Stimulated activated CD8-positive, alpha-beta memory T cell treated with anti-CD3 and anti-CD28 coated beads, Interleukin-12 subunit alpha, Interleukin-12 subunit beta, amount 100 ng/mL, for 24 hours (primary cell): ENCODE data around the gene ADAMTSL2.

Experiments
- DNase-seq: peaks from one replicate; pipeline ENCODE4 v3.0.0-alpha.2; 2020; ENCODE audit errors: extremely low read depth

ADAMTSL2 gene

DNA sequence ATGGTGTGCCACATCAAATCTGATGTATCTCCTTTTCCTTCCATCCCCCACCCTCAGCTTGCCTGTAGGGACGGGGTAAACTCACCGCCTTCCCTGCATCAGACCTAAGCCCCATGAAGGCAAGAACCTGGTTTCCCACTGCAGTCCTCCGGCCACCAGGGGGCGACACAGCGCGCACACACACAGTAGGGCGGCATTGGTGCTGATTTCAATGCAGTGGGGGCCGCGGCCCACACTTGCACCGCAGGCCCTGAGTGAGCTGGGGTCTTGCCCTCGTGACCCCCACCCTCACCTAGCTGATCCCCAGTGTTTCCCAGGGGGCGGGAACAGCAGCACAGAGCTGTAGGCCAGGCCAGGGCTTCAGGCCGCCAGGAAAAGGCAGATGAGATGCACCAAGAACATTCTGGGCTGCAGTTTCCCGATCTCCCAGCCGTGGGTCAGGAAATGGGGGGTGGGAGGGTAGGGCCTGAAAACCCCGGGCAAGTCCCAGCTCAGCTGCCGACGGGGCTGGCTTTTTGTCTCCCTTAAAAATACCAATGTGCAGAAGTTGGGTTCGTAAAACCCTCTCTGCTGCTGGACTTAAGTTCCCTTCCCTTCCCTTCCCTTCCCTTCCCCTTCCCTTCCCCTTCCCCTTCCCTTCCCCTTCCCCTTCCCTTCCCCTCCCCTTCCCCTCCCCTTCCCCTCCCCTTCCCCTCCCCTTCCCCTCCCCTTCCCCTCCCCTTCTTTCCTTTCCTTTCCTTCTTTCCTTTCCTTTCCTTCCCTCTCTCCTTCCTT is 55.1 kb downstream of the ADAMTSL2 start:
- DNase-seq: no peak

- DNase-seq: no peak
Observed at GRCh38 chr9:133590231-133590855, 55.8 kb downstream of the ADAMTSL2 start.

DNA sequence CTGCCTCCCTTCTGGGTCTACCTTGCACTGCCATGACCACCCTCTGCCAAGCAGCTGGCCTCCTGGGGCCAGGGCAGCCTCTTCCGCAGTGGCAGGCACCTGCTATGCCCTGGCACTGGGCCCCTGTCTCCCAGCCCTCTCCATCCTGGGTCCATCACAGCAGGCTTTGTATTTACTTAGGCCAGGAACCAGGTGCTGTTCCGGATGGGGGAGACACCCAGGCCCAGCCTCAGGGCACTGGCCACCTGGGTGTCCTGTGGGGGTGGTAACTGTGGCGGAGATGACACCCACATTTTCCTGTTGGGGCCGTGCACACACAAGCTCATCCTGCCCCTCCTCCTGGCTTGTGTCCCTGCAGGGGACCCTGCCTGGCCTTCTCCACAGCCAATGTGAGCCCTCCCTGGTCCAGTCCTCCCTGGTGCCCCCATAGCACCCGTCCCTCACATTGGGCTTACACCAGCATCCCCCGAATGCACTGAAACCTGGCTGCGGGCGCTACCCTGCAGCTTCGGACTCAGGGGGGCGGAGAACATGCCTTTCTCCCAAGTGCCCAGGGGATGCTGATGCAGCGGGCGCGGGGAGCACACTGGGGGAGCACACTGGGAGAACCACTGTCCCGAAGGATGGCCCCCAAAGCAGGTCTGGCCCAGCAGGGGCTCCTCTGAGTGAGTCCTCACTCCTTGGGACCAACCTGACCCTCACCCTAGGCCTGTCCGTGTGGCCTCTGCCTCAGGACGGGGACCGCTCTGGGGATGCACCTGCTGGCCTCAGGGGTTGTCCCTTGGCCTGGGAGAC is 56.8 kb downstream of the ADAMTSL2 start:
- no peak for DNase-seq

DNA sequence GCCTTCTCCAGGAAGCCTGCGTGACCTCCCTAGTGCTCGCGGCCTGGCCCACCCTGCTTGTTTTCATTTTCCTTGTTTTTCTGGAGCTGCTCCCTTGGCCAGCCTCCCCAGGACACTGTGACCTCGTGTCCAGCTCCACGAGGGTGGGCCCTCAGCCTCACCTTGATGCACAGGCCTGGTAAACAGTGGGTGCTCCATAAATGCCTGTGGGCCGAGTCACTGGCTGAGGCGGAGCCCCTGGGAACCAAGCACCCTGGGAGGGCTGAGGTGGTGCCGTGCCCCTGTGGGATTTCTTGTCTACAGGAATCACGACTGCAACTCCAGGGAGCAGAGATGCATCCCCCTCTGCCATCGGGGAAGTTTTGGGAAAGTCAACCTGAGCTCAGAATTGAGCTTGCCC is 57.5 kb downstream of the ADAMTSL2 start:
- DNase-seq: no peak

DNA sequence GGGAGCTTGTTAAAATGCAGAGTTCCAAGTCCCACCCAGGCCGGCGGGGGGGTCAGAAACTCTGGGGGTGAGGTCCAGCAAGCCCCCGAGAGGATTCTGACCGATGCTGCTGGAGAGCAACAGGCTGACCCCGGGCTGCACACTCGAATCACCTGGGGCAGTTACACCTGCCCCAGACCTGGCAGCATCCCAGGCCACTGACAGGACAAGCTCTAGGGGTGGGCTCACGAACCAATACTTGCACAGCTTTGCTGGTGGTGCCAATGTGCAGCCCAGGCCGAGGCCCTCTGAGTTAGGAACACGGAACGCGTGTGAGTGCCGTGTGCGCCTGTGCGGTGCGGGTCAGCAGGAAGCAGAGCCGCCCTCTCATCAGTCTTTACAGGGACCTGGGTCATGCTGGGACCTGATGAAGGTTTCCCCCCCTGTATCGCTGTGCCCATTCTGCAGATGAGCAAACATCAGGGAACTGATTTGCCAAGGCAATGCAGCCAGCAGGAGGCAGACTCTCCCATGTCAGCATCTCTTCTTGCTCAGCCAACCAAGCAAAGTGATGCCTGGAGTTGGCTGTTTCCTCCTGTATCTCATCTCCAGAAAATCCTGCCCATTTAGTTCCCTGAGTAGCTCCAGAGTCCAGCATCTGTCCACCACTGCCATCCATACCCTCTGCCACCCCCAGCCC is 58.4 kb downstream of the ADAMTSL2 start:
- DNase-seq: no peak

DNA sequence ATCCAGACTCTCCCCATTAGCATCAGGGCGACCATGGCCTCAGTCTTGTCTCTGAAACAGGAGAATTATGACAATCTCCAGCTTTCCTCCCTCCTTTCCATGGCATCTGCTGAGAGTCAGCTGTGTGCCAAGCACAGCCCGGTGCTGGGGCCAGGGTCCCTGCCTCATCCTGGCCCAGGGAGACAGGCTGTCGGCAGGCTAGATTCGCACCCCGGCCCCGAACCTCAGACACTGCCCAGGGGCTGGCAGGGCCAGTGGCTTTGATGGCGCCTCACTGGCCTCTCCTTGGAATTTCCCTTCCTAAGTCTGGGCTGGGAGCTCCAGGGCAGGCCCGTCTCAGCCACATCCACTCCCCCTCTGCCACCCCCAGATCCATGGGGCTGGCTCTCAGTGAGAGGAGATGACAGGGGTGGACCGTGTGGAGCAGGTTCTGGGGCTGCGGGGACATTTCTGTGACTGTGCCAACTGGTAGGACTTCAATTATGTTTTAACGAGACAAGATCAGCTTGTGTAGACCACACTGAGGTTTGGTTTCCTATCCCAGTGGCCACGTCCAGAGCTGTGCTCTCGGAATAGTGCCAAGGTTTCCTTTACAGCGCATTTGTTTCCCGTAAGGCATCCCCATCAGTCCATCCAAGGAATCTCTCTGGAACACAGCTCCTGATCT is 59.2 kb downstream of the ADAMTSL2 start:
- DNase-seq: no peak

GRCh38 chr9:133594310-133594709 is 59.8 kb downstream of the ADAMTSL2 start:
- DNase-seq: no peak

GRCh38 chr9:133595910-133596309 is 61.4 kb downstream of the ADAMTSL2 start:
- DNase-seq: no peak

GRCh38 chr9:133597316-133597957 is 62.9 kb downstream of the ADAMTSL2 start:
- no peak for DNase-seq

GRCh38 chr9:133598978-133599377 is 64.5 kb downstream of the ADAMTSL2 start:
- DNase-seq: no peak

- no peak for DNase-seq
Observed at GRCh38 chr9:133599470-133600173, 65.1 kb downstream of the ADAMTSL2 start.

GRCh38 chr9:133600739-133601138 is 66.2 kb downstream of the ADAMTSL2 start:
- DNase-seq: no peak

- no peak for DNase-seq
Observed at GRCh38 chr9:133601746-133602145, 67.2 kb downstream of the ADAMTSL2 start.

- no peak for DNase-seq
Observed at GRCh38 chr9:133602277-133602676, 67.8 kb downstream of the ADAMTSL2 start.

- DNase-seq: no peak
Observed at GRCh38 chr9:133603135-133603927, 68.8 kb downstream of the ADAMTSL2 start.

GRCh38 chr9:133604214-133604613 is 69.7 kb downstream of the ADAMTSL2 start:
- no peak for DNase-seq

- DNase-seq: no peak
Observed at GRCh38 chr9:133604856-133605255, 70.4 kb downstream of the ADAMTSL2 start.

GRCh38 chr9:133605446-133605845 is 70.9 kb downstream of the ADAMTSL2 start:
- no peak for DNase-seq

DNA sequence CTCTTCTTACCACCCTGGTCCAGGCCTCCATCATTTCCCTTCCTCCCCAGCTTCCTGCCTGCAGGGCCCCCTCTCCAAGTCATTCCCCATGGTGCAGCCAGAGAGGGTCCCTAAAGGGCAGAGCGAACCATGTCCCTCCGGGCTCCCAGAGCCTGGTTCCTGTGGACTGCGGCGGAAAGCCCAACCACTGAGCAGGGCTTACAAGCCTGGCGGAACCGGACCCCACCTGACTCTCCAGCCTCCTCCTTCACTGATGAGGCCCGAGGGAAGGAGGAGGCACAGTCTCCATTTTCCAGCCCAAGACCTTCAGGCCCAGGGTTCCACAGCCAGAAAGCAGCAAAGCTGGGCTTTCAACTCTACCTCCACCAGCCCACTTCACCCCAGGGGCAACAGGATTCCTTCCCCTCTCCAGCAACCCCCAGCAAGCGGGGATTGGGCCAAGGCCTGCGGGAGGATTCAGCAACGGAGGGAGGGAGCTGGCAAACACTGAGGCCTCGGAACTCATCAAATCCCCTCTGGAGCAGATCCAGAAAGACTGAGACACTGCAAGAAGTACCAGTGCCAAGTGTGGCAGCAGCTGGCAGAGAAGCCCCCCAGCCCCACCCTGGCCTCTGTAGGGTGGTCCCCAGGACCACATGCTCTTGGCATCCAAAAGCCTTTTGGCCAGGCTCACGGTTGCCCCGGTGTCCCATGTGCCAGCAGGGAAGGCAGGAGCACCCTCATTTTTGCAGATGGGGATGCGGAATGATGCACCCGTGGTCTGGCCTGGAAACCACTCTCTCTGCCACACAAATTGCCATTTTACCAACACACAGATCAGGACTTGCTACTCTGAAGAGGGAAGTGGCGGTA is 71.6 kb downstream of the ADAMTSL2 start:
- DNase-seq: no peak
